Tibial artery (tissue), 4 donors: ENCODE results near the gene MINK1.

Experiments
- DNase-seq, 2 donors: peaks; one replicate each; pipeline ENCODE4 v3.0.0-alpha.2; 2019
- H3K27ac ChIP-seq, 2 donors: fragments of 200-600 bp; sonication (generic) in 1 of 2; 1 replicate in 1 of 2; 2 replicates in 1 of 2; pipeline ENCODE4 v1.5.1; 2018 to 2019; ENCODE audit warnings: mild to moderate bottlenecking in 1 of 2
- H3K27me3 ChIP-seq, 2 donors: fragments of 200-600 bp; sonication (generic) in 1 of 2; one replicate each; pipeline versions ENCODE4 v1.5.1 to v1.6.0; 2016 to 2019
- H3K36me3 ChIP-seq, 3 donors: fragments of 200-600 bp; sonication (generic) in 2 of 3; one replicate each; pipeline ENCODE4 v1.5.1; 2016 to 2019; ENCODE audit warnings: mild to moderate bottlenecking in 2 of 3
- H3K4me1 ChIP-seq, 4 donors: fragments of 200-600 bp; sonication (generic) in 2 of 4; 1 replicate in 3 of 4; 2 replicates in 1 of 4; pipeline ENCODE4 v1.5.1; 2016 to 2019
- H3K4me3 ChIP-seq, 2 donors: fragments of 200-600 bp; sonication (generic) in 1 of 2; 1 replicate in 1 of 2; 2 replicates in 1 of 2; pipeline ENCODE4 v1.5.1; 2018 to 2019; ENCODE audit warnings: mild to moderate bottlenecking in 2 of 2
- H3K9me3 ChIP-seq, 3 donors: fragments of 200-600 bp; sonication (generic) in 1 of 3; one replicate each; pipeline ENCODE4 v1.5.1; 2016 to 2019
- intact Hi-C: fragments of 100-400 bp; cut with DNase I; formaldehyde crosslinking; loops from one replicate; pipeline ENCODE4 v1.15.0; 2023; ENCODE audit warnings: low total_unique reads
- TF ChIP-seq, protein P1 (sequence below), 2 experiments: fragments of 200-600 bp in 1 of 2; fragments of 450-650 bp in 1 of 2; IDR thresholded peaks; one replicate each; pipeline ENCODE4 v1.5.1; 2017 to 2019; ENCODE audit warnings: antibody characterized with exemption in 2 of 2, mild to moderate bottlenecking in 1 of 2, moderate library complexity in 1 of 2

MINK1 gene

DNA sequence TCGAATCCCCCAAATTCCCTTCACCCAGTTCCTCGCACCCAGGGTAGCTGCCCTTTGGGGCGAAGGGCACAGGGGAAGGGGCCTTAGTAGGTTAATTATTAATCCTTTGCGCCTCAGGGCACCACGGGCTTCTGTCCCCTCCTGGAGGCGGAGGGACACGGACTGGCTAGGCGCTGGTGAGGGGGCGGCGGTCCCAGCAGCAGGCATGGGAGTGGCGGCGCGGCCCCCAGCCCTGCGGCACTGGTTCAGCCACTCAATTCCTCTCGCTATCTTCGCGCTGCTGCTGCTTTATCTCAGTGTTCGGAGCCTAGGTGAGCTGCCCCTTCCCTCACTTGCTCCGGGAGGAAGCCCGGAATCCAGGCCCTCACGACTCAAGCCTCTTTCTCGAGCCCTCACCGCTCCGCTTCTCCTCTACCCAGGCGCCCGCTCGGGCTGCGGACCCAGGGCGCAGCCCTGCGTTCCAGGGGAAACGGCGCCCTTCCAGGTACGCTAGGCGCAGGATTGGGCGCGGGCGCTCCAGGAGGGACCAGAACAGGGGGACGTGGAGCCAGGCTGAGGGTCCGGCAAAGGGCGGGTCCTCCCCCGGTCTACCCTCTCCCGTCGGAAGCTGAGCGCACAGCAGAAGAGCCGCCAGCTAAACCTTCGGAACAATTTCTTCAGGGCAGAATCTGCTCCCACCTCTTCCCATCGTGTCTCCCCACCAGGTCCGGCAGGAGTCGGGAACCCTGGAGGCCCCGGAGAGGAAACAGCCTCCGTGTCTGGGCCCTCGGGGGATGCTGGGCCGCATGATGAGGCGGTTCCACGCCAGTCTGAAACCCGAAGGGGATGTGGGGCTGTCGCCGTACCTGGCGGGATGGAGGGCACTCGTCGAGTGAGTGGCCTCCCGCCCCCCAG is 44.1 kb upstream of the MINK1 start, which contains the start of gene GLTPD2:
GLTPD2 (plus strand) TSS at position 158 of the 894 bp plus-strand sequence; CDS start at position 206, 48 bp downstream.
- Histone ChIP-seq H3K4me1 (peaks cover 0 to 46% (median 31%) of the 10 kb centered on the region in 4 donors), H3K36me3 (no peaks in the 10 kb centered on the region), H3K27ac (peak within 1 kb of the TSS; percentile 86 to 89), H3K4me3 (peak within 1 kb of the TSS; percentile 66 to 73), H3K9me3 (no peaks in the 10 kb centered on the region), H3K27me3 (peaks cover 0 to 13% of the 10 kb centered on the region in 2 donors)
- intact Hi-C loops = loop anchor here (5.0 kb wide), 3 partner anchors 43 to 93 kb away; partner anchors contain the start of genes MED11 and MINK1
- TF ChIP-seq, protein P1, sequence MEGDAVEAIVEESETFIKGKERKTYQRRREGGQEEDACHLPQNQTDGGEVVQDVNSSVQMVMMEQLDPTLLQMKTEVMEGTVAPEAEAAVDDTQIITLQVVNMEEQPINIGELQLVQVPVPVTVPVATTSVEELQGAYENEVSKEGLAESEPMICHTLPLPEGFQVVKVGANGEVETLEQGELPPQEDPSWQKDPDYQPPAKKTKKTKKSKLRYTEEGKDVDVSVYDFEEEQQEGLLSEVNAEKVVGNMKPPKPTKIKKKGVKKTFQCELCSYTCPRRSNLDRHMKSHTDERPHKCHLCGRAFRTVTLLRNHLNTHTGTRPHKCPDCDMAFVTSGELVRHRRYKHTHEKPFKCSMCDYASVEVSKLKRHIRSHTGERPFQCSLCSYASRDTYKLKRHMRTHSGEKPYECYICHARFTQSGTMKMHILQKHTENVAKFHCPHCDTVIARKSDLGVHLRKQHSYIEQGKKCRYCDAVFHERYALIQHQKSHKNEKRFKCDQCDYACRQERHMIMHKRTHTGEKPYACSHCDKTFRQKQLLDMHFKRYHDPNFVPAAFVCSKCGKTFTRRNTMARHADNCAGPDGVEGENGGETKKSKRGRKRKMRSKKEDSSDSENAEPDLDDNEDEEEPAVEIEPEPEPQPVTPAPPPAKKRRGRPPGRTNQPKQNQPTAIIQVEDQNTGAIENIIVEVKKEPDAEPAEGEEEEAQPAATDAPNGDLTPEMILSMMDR (IDR thresholded peaks at IDR 0.05) = no peak
- DNase-seq = no peak

- DNase-seq = no peak
- Histone ChIP-seq H3K9me3 (no peaks in the 10 kb centered on the region), H3K27me3 (peaks cover 0 to 9% of the 10 kb centered on the region in 2 donors), H3K4me3 (peak overlapping the region; percentile 66 to 73), H3K36me3 (no peaks in the 10 kb centered on the region), H3K4me1 (peaks cover 0 to 46% (median 31%) of the 10 kb centered on the region in 4 donors), H3K27ac (peak overlapping the region; percentile 86 to 89)
- TF ChIP-seq, protein P1 (IDR thresholded peaks at IDR 0.05) = no peak
- intact Hi-C loops = loop anchor here (5.0 kb wide), 3 partner anchors 43 to 93 kb away; partner anchors contain the start of genes MED11 and MINK1
Observed at GRCh38 chr17:4789701-4789950, 43.5 kb upstream of the MINK1 start.

GRCh38 chr17:4789951-4790704 is 43.0 kb upstream of the MINK1 start:
- H3K9me3 ChIP-seq = no peaks in the 10 kb centered on the region
- peaks cover 0 to 8% of the 10 kb centered on the region in 2 donors for H3K27me3 ChIP-seq
- TF ChIP-seq, protein P1 (IDR thresholded peaks at IDR 0.05) = peak; percentile 79 to 81

DNA sequence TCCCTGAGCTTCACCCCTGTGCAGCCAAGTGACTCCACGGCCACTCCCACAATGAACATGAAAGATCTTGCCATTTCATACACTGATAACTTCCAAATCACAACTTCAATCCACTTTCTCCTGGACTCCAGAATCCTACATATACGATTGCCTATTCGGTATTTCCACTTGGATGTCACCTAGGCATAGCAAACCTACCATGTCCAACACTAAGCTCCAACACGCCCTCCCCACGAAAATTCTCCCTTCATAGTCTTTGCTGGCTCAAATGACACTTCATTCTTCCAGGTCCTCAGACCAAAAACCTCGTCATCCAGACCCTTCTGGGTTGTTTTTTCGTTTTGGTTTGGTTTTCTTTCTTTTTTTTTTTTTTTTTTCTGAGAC is 42.4 kb upstream of the MINK1 start:
- peak overlapping the region; percentile 66 to 73 for H3K4me3 ChIP-seq
- H3K9me3 ChIP-seq = no peaks in the 10 kb centered on the region
- H3K36me3 ChIP-seq = no peaks in the 10 kb centered on the region
- intact Hi-C loops = no loop called here
- peak overlapping the region; percentile 86 to 89 for H3K27ac ChIP-seq
- no peak for DNase-seq
- TF ChIP-seq, protein P1 (IDR thresholded peaks at IDR 0.05) = no peak
- peaks cover 0 to 42% (median 26%) of the 10 kb centered on the region in 4 donors for H3K4me1 ChIP-seq
- H3K27me3 ChIP-seq = peaks cover 0 to 3% of the 10 kb centered on the region in 2 donors

More at GRCh38 chr17:4789951-4790704, 43.0 kb upstream of the MINK1 start:
- H3K4me1 ChIP-seq = peaks cover 0 to 44% (median 30%) of the 10 kb centered on the region in 4 donors
- peak; percentile 77 to 90 for DNase-seq
- no peaks in the 10 kb centered on the region for H3K36me3 ChIP-seq
- intact Hi-C loops = loop anchor here (5.0 kb wide), 3 partner anchors 42 to 92 kb away; partner anchors contain the start of genes MED11 and MINK1
- peak overlapping the region; percentile 86 to 89 for H3K27ac ChIP-seq
- H3K4me3 ChIP-seq = peak overlapping the region; percentile 66 to 73

DNA sequence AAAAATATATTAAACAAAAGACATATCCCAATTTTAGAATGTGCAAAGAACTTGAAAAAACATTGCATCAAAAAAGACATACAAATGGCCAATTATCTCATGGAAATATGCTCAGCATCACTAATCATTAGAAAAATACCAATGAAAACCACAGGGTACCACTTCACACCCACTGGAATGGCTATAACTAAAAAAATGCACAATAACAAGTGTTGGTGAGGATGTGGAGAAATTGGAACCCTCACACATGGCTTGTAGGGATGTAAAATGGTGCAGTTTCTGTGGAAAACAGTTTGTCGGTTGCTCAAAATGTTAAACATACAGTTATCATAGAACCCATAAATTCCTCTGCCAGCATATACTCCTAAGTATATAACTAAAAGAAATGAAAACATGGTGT is 38.0 kb upstream of the MINK1 start:
- peak overlapping the region in 1 of 2 donors; percentile 86 for H3K27ac ChIP-seq
- H3K4me3 ChIP-seq = no peak overlapping the region
- no peaks in the 10 kb centered on the region for H3K27me3 ChIP-seq
- H3K4me1 ChIP-seq = peaks cover 0 to 19% (median 10%) of the 10 kb centered on the region in 4 donors
- intact Hi-C loops = no loop called here
- peaks cover 15 to 28% (median 21%) of the 10 kb centered on the region in 3 donors for H3K36me3 ChIP-seq
- DNase-seq = no peak
- TF ChIP-seq, protein P1 (IDR thresholded peaks at IDR 0.05) = no peak
- H3K9me3 ChIP-seq = no peaks in the 10 kb centered on the region
